GM12875 (cell line): ENCODE data around the gene RSRP1.
"Not testable (repeated sequence)": the region's sequence is repeated elsewhere in the genome, so short reads cannot be mapped to it uniquely, and the experiment has no call there.

Experiments
- H3K4me3 ChIP-seq: one replicate; pipeline ENCODE4 v1.5.1; 2011; ENCODE audit warnings: low read depth, low read length, control low read depth
- CTCF ChIP-seq: IDR thresholded peaks from 2 replicates; pipeline ENCODE4 v1.5.1; 2011; ENCODE audit warnings: low read depth, mild to moderate bottlenecking, control low read depth, inconsistent platforms, low read length, moderate library complexity, borderline replicate concordance; ENCODE audit not compliant: insufficient read depth

The RSRP1 gene

GRCh38 chr1:25266554-25267287 is 19.5 kb upstream of the RSRP1 start:
- H3K4me3 ChIP-seq, result peak overlapping the region; percentile 53

GRCh38 chr1:25260336-25260735 is 13.1 kb upstream of the RSRP1 start:
- not testable (repeated sequence) for H3K4me3 ChIP-seq

- not testable (repeated sequence) for H3K4me3 ChIP-seq
These were observed 12.6 kb upstream of the RSRP1 start for GRCh38 chr1:25259813-25260212.

GRCh38 chr1:25257196-25257595 is 9.9 kb upstream of the RSRP1 start:
- no peak overlapping the region for H3K4me3 ChIP-seq
- TF ChIP-seq CTCF, result no peak

GRCh38 chr1:25256578-25256965 is 9.3 kb upstream of the RSRP1 start:
- H3K4me3 ChIP-seq, result no peak overlapping the region
- no peak for TF ChIP-seq CTCF

- no peak overlapping the region for H3K4me3 ChIP-seq
- no peak for TF ChIP-seq CTCF
These were observed 8.7 kb upstream of the RSRP1 start for GRCh38 chr1:25255706-25256577.

GRCh38 chr1:25253911-25254310 is 6.7 kb upstream of the RSRP1 start:
- no peak for TF ChIP-seq CTCF
- no peak overlapping the region for H3K4me3 ChIP-seq

- TF ChIP-seq CTCF, result peak; percentile 38; the same call in 1 of the 2 replicates
- peak overlapping the region; percentile 90 for H3K4me3 ChIP-seq
These were observed 838 bp upstream of the RSRP1 start for GRCh38 chr1:25247829-25248754.
